NCI-H2196 treated with DMSO at 0.1 percent for 48 hours (cell line): ENCODE data around the gene INTS1.
"Not testable (repeated sequence)": the region's sequence is repeated elsewhere in the genome, so short reads cannot be mapped to it uniquely, and the experiment has no call there.

Experiments
- DNase-seq: peaks from one replicate; lab custom pipeline; 2025; ENCODE audit not compliant: unreplicated experiment; lab: John Stamatoyannopoulos, UW

The INTS1 gene

DNA sequence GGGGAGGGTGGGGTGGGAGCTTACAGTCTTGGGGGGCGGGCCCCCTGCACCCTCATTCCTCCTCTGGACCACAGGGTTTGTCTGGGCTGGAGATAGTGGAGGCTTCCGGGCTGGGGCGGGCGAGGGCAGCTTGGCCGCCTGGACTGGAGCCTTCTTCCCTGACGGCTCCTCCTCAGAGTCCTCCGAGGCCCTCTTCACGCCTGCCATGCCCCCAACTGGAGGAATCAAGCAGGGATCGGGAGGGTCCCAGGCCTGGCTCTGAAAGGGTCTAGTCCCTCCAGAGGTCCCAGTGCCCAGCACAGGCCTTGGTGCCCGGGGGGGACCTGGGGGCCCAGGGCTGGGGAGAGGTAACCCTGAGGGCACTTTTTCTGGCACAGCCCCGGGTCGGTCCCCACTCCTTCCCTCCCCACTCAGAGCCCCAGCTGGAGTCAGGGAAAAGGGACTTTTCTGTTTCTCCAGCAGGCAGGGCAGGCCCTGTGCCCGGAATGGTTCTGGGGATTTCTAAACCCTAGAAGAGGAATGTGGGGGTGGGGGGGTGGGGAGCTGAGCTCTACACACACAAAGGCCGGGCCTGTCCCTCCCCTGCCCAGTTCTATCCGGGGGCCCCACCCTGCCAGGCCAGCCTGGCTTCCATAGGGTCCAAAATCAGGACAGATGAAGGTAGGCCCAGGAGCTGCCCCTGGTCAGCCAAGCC is 56.5 kb downstream of the INTS1 start:
- no peak for DNase-seq

DNA sequence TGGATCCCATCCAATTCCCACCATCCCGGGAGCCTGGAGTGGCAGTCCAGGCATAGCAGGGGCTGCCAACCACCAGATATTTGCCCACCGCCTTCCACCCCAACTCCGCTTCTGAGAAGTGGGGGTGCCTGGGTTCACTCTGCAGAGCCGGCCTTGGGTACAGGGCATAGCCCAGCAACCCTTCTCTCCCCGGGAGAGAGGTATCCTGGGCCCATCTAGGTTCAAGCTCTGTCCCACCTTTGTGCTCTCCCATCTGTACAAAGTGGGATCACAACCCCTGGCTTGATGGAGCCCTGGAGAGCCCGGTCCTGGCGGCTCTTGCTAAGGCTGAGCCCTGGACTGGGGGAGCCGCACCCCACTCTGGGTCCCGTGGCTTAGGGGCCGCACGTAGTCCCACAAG is 57.1 kb downstream of the INTS1 start:
- no peak for DNase-seq

DNA sequence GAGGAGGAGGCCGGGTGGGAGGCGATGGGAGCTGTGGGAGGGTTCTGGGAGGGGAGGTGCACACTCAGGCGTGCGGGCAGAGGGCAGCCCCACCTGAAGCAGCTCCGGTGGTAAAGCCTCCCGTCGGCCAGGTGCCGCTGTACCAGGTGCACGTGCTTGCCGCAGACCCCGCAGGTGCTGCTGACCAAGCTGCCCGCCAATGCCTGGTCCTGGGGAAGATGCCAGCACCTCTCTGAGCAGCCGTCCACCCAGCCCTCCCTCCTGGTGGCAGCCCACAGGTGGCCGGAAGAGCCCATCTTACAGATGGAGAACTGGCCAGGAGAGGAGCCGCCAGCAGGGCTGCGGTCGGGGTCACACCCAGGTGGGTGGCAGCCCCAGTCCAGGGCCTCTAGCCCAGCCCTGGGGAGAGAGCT is 57.6 kb downstream of the INTS1 start:
- DNase-seq: peak; percentile 95

DNA sequence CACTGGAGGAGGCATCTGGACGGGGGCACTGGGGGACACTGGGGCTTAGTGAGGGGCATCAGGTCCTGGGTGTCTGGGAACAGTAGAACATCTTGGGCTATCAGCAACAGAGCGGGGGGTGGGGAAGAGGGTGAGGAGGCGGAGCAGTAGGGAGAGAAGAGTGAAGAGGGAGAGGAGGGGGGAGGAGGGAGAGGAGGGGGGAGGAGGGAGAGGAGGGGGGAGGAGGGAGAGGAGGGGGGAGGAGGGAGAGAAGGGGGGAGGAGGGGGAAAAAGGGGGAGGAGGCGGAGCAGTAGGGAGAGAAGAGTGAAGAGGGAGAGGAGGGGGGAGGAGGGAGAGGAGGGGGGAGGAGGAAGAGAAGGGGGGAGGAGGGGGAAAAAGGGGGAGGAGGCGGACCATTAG is 58.2 kb downstream of the INTS1 start:
- peak; percentile 81 for DNase-seq

DNA sequence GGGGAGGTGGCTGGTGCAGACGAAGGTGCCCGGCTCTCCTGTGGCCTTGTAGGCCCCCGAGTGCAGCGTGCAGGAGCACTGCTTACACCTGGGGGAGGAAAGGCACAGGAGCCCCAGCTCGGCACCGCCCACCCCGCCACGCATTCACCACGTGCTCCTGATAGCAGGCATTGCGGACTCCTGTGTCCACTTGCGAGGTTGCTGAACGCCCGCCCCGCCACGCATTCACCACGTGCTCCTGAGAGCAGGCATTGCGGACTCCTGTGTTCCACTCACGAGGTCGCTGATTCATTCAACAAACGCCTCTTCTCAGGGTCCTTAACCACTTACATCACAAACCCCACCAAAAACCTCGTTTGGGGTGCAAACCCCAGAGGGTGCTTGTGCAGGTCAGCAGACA is 58.8 kb downstream of the INTS1 start:
- no peak for DNase-seq

DNA sequence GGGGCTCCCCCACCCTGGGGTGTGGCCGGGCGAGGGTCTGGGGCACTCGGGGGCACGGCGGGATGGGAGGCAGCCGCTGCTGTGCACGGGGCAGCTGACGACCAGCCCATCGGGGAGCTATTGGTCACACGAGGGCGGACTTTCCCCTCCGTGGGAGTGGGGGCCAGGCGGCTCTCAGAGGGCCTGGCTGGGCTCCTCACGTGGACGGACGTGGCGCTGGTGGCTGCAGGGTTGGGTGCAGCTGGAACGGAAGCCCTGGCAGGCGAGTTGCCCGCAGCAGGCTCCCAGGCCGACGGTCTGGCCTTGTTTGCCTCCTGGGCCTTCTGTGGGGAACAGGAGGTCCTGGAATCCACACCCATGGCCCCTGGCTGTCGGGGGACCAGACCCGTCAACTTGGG is 59.3 kb downstream of the INTS1 start:
- no peak for DNase-seq

DNA sequence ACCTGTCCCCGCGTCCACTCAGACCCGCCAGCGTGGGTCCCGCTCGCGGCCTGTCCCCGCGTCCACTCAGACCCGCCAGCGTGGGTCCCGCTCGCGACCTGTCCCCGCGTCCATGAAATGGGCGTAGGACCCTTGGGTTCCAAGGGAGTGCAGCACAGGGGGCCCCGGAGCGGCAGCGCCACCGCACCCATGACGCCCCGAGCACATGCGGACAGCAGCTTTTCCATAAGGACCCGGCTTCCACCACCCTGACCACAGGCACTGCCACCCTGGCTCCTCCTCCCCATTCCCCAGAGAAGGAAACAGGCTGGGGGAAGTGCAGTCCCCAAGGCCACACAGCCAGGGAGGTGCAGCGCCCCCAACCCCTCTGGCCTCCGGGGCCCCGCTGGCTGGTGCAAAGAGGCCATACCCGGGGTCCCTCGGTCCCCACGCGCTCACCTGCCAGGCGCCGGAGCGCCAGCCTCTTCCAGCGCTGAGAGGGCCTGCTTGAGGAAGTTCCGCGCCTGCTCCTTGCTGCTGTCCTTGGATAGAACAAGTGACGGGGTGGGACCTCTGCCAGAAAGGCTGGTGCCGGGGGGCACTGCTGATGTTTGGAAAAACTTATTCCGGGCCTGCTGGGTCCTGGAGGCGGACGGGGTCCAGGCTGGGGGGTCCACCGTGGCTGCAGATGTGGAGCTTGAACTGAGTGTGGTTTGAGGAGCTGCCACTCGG is 59.8 kb downstream of the INTS1 start:
- no peak for DNase-seq

DNA sequence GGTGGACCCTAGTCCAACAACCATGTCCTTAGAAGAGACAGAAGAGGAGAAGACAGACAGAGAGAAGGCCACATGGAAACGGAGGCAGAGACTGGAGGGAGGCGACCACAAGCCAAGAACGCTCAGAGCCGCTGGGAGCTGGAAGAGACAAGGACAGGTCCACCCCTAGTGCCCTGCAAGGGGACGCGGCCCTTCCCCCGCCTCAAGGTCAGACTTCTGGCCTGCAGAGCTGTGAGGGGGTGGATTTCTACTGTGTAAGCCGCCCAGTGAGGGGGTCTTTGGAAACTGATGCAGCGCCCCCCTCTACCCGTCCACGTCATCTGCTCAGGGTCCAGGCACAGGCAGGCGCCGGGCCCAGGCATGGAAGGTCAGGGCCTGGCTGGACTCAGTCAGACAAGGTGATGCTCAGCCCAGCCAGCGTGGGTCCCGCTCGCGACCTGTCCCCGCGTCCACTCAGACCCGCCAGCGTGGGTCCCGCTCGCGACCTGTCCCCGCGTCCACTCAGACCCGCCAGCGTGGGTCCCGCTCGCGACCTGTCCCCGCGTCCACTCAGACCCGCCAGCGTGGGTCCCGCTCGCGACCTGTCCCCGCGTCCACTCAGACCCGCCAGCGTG is 60.5 kb downstream of the INTS1 start:
- not testable (repeated sequence) for DNase-seq

DNA sequence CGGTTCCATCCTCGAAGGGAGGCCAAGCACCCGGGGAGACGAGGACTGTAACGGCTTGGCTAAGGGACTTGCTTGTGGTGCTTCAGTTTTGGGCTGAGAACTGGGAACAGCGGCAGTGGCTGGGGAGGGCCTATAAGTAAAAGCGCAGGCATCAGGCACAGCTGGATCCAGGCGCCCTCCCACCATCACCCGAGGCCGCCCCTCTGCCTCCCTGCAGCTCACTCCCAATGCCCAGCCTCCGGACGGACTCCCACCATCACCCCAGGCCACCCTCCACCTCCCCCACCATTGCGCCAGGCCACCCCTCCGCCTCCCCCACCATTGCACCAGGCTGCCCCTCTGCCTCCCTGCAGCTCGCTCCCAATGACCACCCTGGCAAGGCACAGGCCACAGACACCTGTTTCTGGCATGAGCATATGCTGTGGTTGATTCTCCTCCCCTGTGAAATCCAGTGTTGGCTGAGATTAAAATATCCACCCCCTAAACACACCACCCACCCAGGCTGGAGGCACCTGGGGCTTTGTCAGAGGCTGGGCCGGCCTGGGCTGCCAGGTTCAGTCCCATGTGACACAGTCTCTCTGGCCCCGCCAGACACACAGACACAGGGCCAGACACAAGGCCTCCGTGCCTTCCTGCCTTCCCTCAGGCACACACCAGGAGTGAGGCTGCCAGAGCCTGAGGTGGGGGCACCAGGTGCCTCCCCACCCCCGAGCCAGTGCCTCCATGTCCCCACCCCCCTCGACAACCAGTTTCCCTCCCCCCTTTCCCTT is 61.6 kb downstream of the INTS1 start:
- no peak for DNase-seq

DNA sequence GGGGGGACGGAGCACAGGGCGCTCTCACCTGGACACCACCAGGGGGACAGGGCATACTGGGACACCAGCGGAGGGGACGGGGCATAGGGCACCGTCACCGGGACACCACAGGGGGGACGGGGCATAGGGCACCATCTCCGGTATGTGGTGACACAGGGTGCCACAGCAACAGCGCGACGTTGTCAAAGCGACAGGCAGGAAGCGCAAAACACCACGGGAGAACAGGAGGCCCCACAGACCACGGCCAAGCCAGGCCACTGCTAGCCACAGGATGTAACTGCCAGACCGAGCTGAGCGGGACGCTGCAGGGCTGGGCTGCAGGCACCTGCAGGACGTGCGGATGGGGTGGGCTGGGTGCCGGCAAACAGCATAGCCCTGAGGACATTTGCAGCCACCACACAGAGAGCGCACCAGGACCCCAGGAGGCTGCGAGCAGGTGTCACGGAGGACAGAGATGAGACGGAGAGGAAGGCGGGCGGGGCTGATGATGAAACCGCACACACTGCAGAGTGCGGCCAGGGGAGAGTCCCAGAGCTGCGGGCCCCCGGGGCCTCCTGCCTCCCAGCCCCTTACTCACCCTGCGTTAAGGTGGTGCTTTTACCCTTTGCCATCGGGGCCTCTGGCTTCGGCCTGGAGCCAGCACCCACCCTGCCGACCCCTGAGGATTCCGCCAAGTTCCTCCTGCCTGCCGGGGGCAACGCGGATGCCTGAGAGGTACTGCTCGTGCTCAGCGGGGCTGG is 62.4 kb downstream of the INTS1 start:
- DNase-seq: no peak

DNA sequence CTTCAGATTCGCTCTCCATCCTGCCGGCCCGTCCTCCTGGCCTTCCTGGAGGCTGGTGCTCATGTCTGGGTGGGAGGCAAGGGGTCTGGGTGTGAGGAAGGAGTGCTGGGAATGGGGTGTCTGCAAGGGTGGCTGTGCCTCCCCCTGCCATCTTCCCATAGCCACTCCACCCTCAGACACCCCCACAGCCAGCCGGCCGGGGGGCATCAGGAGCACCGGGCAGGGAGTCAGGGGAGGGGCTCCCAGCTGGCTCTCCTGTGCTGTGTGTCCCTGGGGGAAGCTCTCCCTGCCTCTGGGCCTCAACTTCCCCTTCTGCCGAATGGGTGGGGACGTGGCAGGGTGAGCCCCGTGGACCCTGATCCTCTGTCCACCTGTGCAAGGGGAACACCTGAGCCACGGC is 63.6 kb downstream of the INTS1 start:
- no peak for DNase-seq

DNA sequence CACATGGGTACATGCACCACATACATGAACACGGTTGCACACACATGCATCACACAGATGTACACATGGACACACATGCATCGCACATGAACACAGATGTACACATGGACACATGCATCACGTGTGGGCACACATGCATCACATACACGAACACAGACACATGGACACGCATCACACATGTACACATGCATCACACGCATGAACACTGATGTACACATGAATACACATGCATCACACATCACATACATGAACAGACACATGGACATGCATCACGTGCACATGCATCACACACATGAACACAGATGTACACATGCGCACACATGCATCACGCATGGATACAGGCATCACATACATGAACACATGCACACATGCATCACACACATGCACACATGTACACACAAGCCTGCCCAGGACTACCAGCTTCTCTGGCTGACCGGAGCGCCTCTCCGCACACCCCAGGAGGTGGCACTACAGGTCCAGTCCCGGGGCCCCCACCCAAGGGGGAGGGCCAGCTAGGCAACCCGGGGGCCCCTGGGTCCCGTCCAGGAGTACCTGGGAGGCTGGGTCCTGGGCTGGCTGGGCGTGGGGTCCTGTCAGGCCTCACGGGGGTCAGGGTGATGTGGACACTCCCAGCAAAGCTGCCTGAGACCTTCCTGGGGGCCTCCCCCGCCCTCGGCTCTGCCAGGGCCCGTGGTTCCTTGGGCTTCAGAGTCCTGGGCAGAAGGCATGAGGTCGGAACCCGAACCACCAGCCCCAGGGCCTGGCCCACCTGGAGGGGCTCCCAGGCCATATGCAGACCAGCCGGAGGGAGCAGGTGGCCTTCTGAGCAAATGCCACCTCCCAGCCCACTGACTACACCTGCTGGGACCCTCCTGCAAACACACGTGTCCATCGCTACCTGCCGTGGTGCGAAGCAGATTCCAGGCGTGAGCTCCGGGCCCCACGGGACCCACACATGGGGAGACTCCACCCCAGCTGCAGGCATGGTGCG is 64.5 kb downstream of the INTS1 start:
- DNase-seq: no peak

DNA sequence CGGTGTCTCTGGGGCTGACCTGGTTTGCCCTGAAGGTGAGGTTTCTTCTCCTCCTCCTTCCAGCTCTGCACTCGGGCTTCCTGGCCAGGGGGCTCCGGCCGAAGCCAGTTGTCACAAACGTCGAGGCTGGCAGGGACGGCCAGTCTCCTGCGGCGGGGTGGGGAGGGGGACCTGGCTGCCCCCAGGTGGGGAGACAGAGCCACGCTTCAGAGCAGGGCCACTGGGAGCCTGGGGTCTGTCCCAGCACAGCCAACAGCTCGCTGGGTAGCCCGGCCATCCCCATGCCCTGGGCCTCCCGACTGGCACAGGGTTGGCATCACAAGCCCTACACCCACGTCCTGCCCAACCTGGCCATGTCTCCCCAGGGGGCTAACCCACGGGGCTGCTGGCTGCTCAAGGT is 65.4 kb downstream of the INTS1 start:
- DNase-seq: no peak

DNA sequence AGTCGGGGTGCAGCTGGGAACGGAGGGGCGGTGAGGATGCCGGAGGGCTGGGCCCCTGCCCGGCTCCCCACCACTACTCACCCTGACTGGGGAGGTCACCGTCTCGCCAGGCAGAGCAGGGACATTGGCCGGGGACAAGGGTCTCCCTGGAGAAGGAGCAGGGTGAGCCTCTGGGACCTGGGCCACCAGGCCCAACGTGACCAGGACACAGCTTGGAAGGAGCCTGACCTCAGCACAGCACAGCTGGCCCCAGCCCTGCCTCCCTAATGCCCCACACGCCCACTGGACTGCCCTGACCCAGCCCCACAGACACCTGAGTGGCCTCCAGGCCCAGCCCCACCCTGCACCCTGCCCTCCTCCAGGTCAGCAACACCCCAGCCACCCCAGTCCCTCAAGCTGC is 66.0 kb downstream of the INTS1 start:
- DNase-seq: no peak

DNA sequence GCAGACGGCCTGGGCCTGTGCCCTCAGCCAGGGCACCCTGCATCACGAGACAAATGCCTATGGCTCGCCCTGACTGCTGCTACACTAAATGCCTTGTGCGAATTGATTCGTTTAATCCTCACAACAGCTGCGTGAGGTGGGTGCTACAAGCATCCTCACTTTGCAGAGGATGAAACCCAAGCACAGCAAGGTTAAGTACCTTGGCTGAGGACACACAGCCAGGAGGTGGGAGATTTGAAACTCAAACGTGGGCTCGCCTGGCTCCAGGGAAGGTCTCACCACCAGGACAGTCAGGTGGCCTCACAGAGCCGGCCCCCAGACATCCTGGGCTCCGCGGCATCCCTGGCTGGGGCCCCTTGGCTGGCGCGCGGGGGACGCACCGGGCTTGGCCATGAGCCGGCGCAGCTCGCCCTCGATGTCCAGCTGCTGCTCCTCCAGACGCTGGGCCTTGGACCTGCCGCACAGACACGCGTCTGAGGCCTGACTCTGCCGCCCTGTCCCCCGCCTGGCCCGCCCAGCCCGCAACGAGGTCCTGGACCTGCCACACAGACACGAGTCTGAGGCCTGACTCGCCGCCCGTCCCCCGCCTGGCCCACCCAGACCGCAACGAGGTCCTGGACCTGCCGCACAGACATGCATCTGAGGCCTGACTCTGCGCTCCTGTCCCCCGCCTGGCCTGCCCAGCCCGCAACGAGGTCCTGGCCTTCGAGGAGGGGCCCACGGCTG is 66.9 kb downstream of the INTS1 start:
- DNase-seq: no peak

DNA sequence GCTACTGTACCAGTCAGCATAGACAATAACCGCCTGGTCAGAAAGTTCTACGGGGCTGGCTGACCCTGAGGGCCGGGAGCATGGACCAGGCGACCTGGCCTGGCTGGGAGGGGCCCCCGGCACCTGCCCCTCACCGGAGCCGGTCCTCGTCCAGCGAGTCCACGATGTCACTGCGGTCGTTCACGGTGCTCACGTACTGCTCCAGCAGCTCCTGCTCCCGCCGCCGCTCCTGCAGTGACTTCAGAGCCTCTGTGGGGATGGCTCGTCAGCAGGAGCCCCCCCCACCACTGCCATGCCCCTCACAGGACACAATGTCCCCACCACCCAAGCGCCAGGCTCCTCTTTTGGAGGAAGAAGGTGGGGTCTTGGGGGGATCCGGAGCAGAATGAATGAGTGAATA is 67.6 kb downstream of the INTS1 start:
- no peak for DNase-seq

DNA sequence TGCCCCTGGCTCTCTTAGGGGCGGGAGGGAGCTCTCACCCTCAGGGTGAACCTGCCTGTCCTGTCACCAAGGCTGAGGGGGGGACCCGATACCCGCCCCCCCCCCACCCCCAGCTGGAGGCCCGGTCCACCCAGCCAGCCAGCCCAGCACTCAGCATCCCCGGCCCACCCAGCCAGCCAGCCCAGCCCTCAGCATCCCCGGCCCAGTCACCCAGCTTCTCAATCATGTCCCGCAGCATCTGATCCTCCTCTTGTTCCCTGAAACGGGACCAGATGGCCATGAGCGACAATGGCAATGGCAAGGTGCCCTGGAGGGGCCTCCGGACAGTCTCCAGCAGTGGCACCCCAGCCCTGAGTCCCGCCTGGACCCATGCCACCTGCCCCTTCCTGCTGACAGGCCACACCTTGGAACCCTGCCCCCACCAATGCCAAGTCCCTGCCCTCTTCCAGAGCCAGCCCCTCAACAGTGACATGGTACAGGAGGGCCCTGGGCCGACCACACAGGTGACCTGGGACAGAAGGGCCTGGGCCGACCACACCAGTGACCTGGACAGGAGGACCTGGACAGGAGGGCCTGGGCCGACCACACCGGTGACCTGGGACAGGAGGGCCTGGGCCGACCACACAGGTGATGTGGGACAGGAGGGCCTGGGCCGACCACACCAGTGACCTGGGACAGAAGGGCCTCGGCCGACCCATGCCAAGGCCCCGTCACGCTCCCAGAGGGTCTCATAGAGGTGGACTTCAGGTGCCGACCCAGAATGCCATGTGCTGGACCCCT is 69.1 kb downstream of the INTS1 start:
- no peak for DNase-seq

DNA sequence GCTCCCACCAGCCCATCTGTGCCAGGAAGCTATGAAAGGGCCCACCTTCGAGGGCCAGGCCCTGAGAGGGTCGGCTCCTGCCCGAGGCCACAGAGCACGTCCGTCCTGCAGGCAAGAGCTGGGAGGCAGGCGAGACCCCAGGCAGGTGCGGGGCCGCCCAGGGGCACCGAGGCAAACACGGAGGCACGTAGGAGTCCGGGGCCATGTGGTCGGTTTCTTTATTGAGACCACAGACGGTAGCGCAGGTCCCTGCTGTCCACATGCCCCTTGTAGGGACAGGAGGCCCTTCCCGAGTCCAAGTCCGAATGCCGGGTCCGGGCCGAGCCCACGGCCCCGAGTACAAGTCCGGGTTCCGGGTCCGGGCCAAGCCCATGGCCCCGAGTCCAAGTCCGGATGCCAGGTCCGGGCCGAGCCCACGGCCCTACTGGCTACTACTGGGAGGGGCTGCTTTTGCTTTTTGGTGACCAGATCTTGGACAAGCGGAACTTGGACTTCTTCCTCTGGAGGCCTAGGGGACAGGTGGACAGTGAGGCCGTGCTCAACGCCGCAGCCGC is 69.9 kb downstream of the INTS1 start:
- DNase-seq: no peak
